ENCODE measurements around the gene MAGIX. TPM values are rescaled to one million over a fixed set of nuclear protein-coding genes. Genes with fewer than 3 reads are reported as not detected.
A peak's percentile ranks its signal among the peaks of the same experiment; 100 is the strongest.
"Not testable (repeated sequence)": the region's sequence is repeated elsewhere in the genome, so short reads cannot be mapped to it uniquely, and the experiment has no call there.

MAGIX gene
- 3.0 TPM for polyA plus RNA-seq (2012; ENCODE audit: insufficient read depth, insufficient read length, low read depth)

GRCh38 chrX:49162620-49163019 is at the start of gene MAGIX:
Gene MAGIX, plus strand, starts transcription at chrX:49162758. Its CDS starts 132 bp downstream, at chrX:49162890.
- Histone ChIP-seq H3K36me3 (no peaks in the 10 kb centered on the region), H3K27me3 (no peaks in the 10 kb centered on the region), H3K4me3 (ENCODE audit: low read depth, low read length) (peak within 1 kb of the TSS; percentile 50), H3K9me3 (no peaks in the 10 kb centered on the region), H3K4me1 (peaks cover 4% of the 10 kb centered on the region)
- no peak for DNase-seq
- TF ChIP-seq, protein P1, sequence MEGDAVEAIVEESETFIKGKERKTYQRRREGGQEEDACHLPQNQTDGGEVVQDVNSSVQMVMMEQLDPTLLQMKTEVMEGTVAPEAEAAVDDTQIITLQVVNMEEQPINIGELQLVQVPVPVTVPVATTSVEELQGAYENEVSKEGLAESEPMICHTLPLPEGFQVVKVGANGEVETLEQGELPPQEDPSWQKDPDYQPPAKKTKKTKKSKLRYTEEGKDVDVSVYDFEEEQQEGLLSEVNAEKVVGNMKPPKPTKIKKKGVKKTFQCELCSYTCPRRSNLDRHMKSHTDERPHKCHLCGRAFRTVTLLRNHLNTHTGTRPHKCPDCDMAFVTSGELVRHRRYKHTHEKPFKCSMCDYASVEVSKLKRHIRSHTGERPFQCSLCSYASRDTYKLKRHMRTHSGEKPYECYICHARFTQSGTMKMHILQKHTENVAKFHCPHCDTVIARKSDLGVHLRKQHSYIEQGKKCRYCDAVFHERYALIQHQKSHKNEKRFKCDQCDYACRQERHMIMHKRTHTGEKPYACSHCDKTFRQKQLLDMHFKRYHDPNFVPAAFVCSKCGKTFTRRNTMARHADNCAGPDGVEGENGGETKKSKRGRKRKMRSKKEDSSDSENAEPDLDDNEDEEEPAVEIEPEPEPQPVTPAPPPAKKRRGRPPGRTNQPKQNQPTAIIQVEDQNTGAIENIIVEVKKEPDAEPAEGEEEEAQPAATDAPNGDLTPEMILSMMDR (IDR thresholded peaks at IDR 0.05; ENCODE audit: low read depth, low read length) = no peak

- no peak overlapping the region for H3K4me3 ChIP-seq (ENCODE audit: low read depth, low read length)
- peaks cover 2% of the 10 kb centered on the region; the same call in 1 of the 2 replicates for H3K36me3 ChIP-seq
- no peaks in the 10 kb centered on the region for H3K4me1 ChIP-seq
- no peaks in the 10 kb centered on the region for H3K9me3 ChIP-seq
- H3K27me3 ChIP-seq = no peaks in the 10 kb centered on the region
- no peak for DNase-seq
- TF ChIP-seq, protein P1 (IDR thresholded peaks at IDR 0.05; ENCODE audit: low read depth, low read length) = no peak
Observed at GRCh38 chrX:49116076-49116475, 46.5 kb upstream of the MAGIX start.

DNA sequence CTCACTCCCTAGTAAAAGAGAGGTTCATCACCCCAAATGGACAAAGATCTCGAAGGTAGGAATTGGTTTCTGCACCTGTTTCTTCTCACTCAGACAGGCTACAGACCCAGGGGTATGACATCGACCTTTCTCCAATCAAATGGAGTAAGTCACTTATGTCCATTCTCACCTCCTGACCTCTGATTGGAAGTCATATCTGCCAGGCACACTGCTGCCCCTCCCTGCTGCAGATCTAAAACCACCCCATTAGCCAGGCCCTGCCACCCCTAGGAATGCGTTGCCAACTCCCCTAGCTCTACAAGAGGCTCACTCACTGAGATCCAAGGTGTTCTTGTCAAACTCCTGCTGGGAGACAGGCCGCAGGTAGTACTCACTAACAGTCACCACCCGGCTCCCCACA is 45.8 kb upstream of the MAGIX start:
- Histone ChIP-seq H3K36me3 (peaks cover 2% of the 10 kb centered on the region; the same call in 1 of the 2 replicates), H3K4me1 (no peaks in the 10 kb centered on the region), H3K9me3 (no peaks in the 10 kb centered on the region), H3K27me3 (no peaks in the 10 kb centered on the region), H3K4me3 (ENCODE audit: low read depth, low read length) (no peak overlapping the region)
- no peak for DNase-seq
- TF ChIP-seq, protein P1 (IDR thresholded peaks at IDR 0.05; ENCODE audit: low read depth, low read length) = no peak

DNA sequence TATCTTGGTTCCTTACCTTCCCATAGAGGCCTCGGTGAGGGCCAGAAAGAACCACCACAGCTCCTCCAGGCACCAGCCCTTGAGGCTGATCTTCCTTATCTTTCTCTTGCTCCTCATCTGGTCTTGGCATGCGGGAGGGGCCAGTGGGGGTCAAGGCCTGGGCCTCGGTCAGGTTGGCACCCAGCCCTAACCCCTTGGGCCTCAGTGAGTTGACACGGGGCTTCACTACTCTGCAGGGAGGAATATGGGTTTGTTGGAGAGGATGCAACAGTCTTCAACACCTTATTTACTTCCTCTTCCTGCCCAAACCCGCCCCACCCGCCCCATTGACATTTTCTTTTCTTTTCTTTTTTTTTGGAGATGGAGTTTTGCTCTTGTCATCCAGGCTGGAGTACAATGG is 45.0 kb upstream of the MAGIX start:
- Histone ChIP-seq H3K36me3 (peaks cover 2% of the 10 kb centered on the region; the same call in 1 of the 2 replicates), H3K27me3 (no peaks in the 10 kb centered on the region), H3K9me3 (no peaks in the 10 kb centered on the region), H3K4me3 (ENCODE audit: low read depth, low read length) (no peak overlapping the region), H3K4me1 (no peaks in the 10 kb centered on the region)
- DNase-seq = no peak
- TF ChIP-seq, protein P1 (IDR thresholded peaks at IDR 0.05; ENCODE audit: low read depth, low read length) = no peak

DNA sequence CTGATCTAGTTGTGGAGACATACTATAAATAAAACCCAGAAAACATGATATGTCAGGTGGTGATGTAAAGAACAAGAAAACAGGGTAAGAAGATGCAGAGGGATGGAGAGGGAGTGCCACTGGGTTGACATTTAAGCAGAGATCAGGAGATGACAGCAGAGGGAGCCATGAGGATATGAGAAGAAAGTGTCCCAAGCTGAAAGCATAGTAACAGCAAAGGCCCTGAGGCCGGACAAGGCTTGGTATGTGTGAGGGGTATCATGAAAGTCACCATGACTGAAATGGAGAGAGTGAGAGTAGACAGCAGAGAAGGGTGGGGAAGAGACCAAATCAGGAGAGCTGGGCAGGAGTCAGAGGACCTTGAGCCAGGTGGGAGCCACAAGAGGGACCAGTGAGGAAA is 42.5 kb upstream of the MAGIX start:
- Histone ChIP-seq H3K36me3 (peaks cover 5% of the 10 kb centered on the region; the same call in 1 of the 2 replicates), H3K4me3 (ENCODE audit: low read depth, low read length) (no peak overlapping the region), H3K27me3 (no peaks in the 10 kb centered on the region), H3K4me1 (no peaks in the 10 kb centered on the region), H3K9me3 (no peaks in the 10 kb centered on the region)
- no peak for DNase-seq
- TF ChIP-seq, protein P1 (IDR thresholded peaks at IDR 0.05; ENCODE audit: low read depth, low read length) = no peak

- H3K36me3 ChIP-seq = peaks cover 5% of the 10 kb centered on the region; the same call in 1 of the 2 replicates
- peak overlapping the region; percentile 92 for H3K4me3 ChIP-seq (ENCODE audit: low read depth, low read length)
- H3K27me3 ChIP-seq = no peaks in the 10 kb centered on the region
- no peak for DNase-seq
- TF ChIP-seq, protein P1 (IDR thresholded peaks at IDR 0.05; ENCODE audit: low read depth, low read length) = no peak
- no peaks in the 10 kb centered on the region for H3K4me1 ChIP-seq
- H3K9me3 ChIP-seq = no peaks in the 10 kb centered on the region
Observed at GRCh38 chrX:49122499-49122898, 40.1 kb upstream of the MAGIX start.

GRCh38 chrX:49127742-49128258 is 34.8 kb upstream of the MAGIX start:
- not testable (repeated sequence) for H3K27me3 ChIP-seq; H3K4me1 ChIP-seq; H3K4me3 ChIP-seq (ENCODE audit: low read depth, low read length); H3K9me3 ChIP-seq; H3K36me3 ChIP-seq; DNase-seq
